Natural killer cell treated with Interleukin-12 subunit alpha and Interleukin-12 subunit beta and Interleukin-15 and Interleukin-18, amount 100 ng/mL, for 72 hours (primary cell): Measurements from ENCODE around the gene GNAI1. TPM values are rescaled to one million over a fixed set of nuclear protein-coding genes. Genes with fewer than 3 reads are reported as not detected.

Source experiments
- ATAC-seq, 2 donors: fragments of 150-1000 bp; cut with Tn5 transposase in 1 of 2; sonication (Bioruptor Pico), chemical (Tn5 transposase) in 1 of 2; 2 replicates each; pipeline ENCODE4 v1.10.0; 2021
- DNase-seq: peaks from one replicate; pipeline ENCODE4 v3.0.0; 2022; ENCODE audit warnings: low spot score
- H3K27ac Mint-ChIP-seq, 2 donors: 1 replicate in 1 of 2; 2 replicates in 1 of 2; pipeline ENCODE4 v1.8.0; 2022; ENCODE audit warnings: mixed read lengths in 2 of 2, mild to moderate bottlenecking in 1 of 2, moderate library complexity in 1 of 2
- H3K27me3 Mint-ChIP-seq, 2 donors: 1 replicate in 1 of 2; 2 replicates in 1 of 2; pipeline ENCODE4 v1.8.0; 2022; ENCODE audit warnings: mixed read lengths in 2 of 2
- H3K36me3 Mint-ChIP-seq: one replicate; pipeline ENCODE4 v1.8.0; 2022; ENCODE audit warnings: mixed read lengths
- H3K4me1 Mint-ChIP-seq, 2 donors: 1 replicate in 1 of 2; 2 replicates in 1 of 2; pipeline ENCODE4 v1.8.0; 2022; ENCODE audit warnings: low read depth in 2 of 2, mixed read lengths in 2 of 2, mild to moderate bottlenecking in 1 of 2
- H3K4me3 Mint-ChIP-seq: one replicate; pipeline ENCODE4 v1.8.0; 2022; ENCODE audit warnings: mixed read lengths
- H3K9me3 Mint-ChIP-seq: 2 replicates; pipeline ENCODE4 v1.8.0; 2022; ENCODE audit warnings: mixed read lengths
- total RNA-seq, 2 donors: library from RNA; stranded (reverse); gene quantifications; one replicate each; pipeline ENCODE4 v1.2.3, GENCODE V29; 2022

Gene GNAI1
- total RNA-seq, 2 donors from 2014 or later = 1.2 TPM; not detected in 1

DNA sequence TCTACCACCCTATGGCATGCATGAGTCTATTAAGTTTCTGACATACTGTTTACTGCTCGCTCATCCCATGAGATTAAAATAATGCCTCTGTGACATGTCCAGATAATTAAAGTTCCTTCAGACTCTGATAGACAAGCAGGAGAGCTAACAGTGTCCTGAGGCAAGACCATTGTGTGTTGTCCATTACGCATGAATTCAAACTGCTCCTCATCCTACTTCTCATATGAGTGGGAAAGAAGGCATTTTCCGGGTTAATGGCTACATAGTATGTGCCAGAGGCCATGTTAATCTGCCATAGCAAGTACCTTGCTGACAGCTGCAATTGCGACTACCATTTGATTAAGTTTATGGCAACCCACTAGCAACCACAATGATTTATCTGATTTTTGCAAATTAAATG is 113.3 kb downstream of the GNAI1 start:
- Mint-ChIP-seq H3K27me3 (no peaks in the 10 kb centered on the region), H3K4me3 (no peak overlapping the region), H3K36me3 (peaks cover 6% of the 10 kb centered on the region), H3K27ac (no peak overlapping the region), H3K4me1 (peaks cover 0 to 4% of the 10 kb centered on the region in 2 donors), H3K9me3 (peaks cover 11% of the 10 kb centered on the region)
- no peak for DNase-seq
- no peak for ATAC-seq

DNA sequence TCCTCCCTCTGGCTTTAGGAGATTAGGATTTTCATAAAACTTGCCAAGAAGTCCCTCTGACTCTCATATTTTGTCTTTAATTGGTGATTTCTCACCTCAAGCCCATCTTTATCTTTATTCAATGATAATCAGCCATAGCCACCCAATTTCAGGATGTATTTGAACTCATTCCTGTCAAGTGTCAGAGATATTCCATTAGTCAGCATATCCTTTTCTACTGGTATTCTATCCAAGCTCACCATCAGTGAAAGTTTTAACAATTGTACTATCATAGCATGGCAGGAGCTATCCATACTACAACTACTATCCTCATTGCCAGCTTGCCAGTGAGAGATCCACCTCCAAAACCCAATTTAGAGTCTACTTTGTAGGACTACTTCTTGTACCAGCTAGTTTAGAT is 114.6 kb downstream of the GNAI1 start:
- DNase-seq (no peak), ATAC-seq (no peak)
- Mint-ChIP-seq H3K4me3 (no peak overlapping the region), H3K27me3 (no peaks in the 10 kb centered on the region), H3K9me3 (peaks cover 11% of the 10 kb centered on the region), H3K4me1 (peaks cover 0 to 4% of the 10 kb centered on the region in 2 donors), H3K27ac (no peak overlapping the region), H3K36me3 (peaks cover 6% of the 10 kb centered on the region)

DNA sequence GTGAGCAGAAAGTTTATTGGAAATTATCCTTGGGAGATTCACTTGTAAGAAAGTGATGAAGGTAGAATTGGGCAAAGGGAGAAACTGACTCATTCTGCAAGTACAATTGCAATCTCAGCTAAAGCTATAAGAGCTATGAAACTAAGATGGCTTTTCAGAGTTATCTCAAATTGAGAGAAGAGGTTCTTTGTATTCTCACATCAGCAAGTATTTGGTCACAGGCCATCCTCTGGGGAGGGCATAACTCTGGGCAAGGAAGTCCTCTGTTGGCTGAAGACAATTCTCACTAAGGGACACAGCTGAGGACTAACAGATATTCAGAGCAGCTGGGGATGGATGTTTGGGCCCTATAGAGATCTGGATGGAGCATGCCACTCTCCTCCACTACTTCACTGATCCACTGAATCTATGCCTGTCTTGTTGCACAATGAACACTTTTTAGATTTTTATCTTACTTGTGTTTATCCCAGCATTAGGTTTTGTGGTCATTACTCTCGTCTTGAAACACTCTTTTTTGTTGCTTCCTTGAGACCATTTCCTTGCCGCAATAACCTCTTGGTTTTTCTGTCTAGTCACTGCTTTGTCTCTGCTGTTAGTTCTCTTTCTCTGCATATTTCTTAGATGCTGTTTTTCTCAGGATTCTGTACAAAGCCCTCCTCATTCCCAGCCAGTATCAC is 115.1 kb downstream of the GNAI1 start:
- H3K9me3 Mint-ChIP-seq = peaks cover 14% of the 10 kb centered on the region
- ATAC-seq (no peak), DNase-seq (no peak)
- H3K4me1 Mint-ChIP-seq = peaks cover 0 to 4% of the 10 kb centered on the region in 2 donors
- H3K4me3 Mint-ChIP-seq = no peak overlapping the region
- peaks cover 6% of the 10 kb centered on the region for H3K36me3 Mint-ChIP-seq
- H3K27ac Mint-ChIP-seq = no peak overlapping the region
- H3K27me3 Mint-ChIP-seq = no peaks in the 10 kb centered on the region

DNA sequence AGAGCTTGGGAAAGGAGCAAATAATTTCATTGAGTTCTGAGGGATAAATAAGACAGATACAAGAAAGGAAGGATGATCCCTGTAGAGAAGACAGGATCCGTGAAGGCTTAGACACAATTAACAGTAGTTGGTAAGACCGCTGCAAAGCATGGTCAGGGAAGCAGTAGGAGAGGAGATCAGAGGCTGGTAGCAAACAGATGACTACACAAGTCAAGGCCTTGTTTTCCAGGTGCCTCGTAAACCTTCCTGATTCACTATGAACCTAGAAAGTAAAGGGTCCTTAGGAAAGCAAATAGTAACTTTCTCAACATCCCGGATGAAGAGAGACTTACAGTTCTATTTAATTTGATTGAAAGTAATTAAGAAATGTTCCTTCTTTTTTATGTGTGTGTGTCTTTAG is 118.6 kb downstream of the GNAI1 start:
- Mint-ChIP-seq H3K4me1 (peaks cover 0 to 4% of the 10 kb centered on the region in 2 donors), H3K4me3 (no peak overlapping the region), H3K27me3 (no peaks in the 10 kb centered on the region), H3K27ac (no peak overlapping the region), H3K9me3 (peaks cover 13% of the 10 kb centered on the region), H3K36me3 (peaks cover 6% of the 10 kb centered on the region)
- DNase-seq (no peak), ATAC-seq (no peak)

DNA sequence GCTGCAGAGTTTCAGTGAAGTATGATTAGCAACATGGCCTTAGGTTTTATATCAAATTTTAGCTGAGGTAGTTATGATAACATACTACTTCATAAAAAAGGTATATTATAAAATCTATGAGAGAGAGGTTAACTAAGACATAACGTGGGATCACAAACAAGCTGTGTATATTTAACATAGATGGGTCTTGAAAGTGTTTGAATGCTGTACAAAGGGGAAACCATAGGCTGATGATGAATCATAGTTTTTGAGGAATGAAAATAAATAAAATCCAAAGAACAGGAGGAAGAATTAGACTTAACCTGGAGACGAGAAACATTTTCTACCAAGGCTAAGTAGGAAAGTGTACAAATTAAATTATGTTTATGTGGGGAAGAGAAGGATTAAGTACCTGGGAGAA is 119.0 kb downstream of the GNAI1 start:
- no peak for ATAC-seq
- no peaks in the 10 kb centered on the region for H3K27me3 Mint-ChIP-seq

DNA sequence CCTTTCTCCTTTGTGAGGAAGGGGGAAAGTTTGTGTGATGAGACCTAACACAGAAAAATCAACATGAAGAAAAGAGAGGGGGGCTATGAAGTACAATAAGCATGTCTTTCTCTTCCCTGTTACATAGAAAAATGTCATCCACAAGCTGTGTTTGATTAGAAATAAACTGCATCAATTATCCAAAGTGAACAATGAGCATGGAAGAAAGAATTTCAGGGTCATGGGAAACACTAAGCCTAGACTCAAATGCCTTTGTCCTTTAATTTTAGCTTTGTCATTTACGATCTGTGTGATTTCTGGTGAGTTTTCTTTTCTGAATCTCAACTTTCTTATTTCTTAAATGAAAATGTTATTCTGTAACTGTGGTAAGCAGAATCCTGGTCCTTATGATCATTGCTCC is 121.0 kb downstream of the GNAI1 start:
- H3K4me1 Mint-ChIP-seq = no peaks in the 10 kb centered on the region
- H3K36me3 Mint-ChIP-seq = peaks cover 3% of the 10 kb centered on the region
- no peak overlapping the region for H3K27ac Mint-ChIP-seq
- ATAC-seq (no peak), DNase-seq (no peak)
- no peaks in the 10 kb centered on the region for H3K27me3 Mint-ChIP-seq
- no peak overlapping the region for H3K4me3 Mint-ChIP-seq
- H3K9me3 Mint-ChIP-seq = peaks cover 7% of the 10 kb centered on the region

More for the DNA sequence above, 119.0 kb downstream of the GNAI1 start:
- no peak for DNase-seq
- Mint-ChIP-seq H3K27ac (no peak overlapping the region), H3K9me3 (peaks cover 13% of the 10 kb centered on the region), H3K4me1 (peaks cover 0 to 4% of the 10 kb centered on the region in 2 donors), H3K4me3 (no peak overlapping the region), H3K36me3 (peaks cover 6% of the 10 kb centered on the region)

DNA sequence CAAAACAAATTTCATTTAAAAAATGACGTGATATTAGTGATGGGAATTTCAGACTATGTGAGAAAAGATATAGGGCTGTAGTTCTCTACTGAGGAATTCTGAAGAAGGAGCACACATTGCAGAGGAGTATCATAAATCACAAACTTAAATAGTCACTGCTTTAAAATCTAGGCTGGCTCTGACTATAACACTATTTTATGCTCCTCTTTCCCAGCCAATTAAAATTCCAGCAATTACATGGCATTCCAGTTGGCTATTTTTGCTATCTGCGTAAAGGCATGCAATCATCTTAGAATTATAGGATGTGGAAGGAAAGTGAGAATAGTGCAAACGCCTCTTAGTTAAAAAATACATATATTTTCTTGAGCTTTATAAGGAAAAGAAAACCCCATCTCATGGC is 123.1 kb downstream of the GNAI1 start:
- DNase-seq = no peak
- no peaks in the 10 kb centered on the region for H3K4me1 Mint-ChIP-seq

DNA sequence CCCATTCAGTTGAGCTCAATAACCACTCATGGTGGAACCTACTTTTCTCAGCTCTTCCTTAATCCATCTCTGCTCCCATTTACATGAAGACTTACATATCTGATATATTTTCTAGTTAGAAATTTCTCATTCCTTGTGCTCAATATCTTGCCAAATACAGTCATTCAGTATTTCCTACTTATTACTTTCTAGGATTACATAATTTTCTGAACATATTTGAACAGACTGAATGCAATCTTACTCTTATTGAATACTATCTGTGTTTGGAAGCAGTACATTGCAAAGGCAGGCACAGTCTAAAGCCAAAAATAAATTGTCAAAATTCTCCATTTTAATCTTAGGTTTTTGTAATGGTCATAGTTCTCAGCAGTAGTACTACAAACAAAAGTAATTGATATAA is 126.0 kb downstream of the GNAI1 start:
- no peak for ATAC-seq
- H3K4me1 Mint-ChIP-seq = no peaks in the 10 kb centered on the region
- H3K4me3 Mint-ChIP-seq = no peak overlapping the region
- H3K9me3 Mint-ChIP-seq = peaks cover 5% of the 10 kb centered on the region
- H3K36me3 Mint-ChIP-seq = no peaks in the 10 kb centered on the region
- no peaks in the 10 kb centered on the region for H3K27me3 Mint-ChIP-seq
- H3K27ac Mint-ChIP-seq = no peak overlapping the region
- DNase-seq = no peak

More for the DNA sequence above, 123.1 kb downstream of the GNAI1 start:
- H3K9me3 Mint-ChIP-seq = peaks cover 8% of the 10 kb centered on the region
- H3K36me3 Mint-ChIP-seq = no peaks in the 10 kb centered on the region
- no peak overlapping the region for H3K4me3 Mint-ChIP-seq
- H3K27ac Mint-ChIP-seq = no peak overlapping the region
- no peak for ATAC-seq
- H3K27me3 Mint-ChIP-seq = no peaks in the 10 kb centered on the region

DNA sequence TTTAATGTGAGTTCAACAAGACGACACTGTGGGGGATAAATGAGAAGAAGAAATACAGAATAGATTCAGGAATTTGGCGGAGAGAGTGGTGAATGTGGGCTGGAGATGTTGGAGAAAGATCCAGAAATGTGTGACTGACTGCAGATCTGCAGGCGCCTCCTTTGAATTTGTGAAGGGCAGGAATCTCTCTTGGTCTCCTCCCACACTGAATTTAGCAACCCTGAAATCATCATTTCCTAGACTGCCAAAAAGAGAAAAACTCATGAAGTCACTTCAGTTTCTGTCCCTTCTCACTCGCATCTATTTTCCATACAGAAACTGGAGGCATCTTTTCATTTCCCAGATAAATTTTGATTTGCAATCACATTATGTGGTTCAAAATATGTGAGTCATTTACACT is 128.7 kb downstream of the GNAI1 start:
- peaks cover 3% of the 10 kb centered on the region for H3K9me3 Mint-ChIP-seq
- H3K27me3 Mint-ChIP-seq = no peaks in the 10 kb centered on the region
- no peak overlapping the region for H3K27ac Mint-ChIP-seq
- no peak for DNase-seq
- no peaks in the 10 kb centered on the region for H3K4me1 Mint-ChIP-seq
- H3K4me3 Mint-ChIP-seq = no peak overlapping the region
- ATAC-seq = no peak
- H3K36me3 Mint-ChIP-seq = no peaks in the 10 kb centered on the region

DNA sequence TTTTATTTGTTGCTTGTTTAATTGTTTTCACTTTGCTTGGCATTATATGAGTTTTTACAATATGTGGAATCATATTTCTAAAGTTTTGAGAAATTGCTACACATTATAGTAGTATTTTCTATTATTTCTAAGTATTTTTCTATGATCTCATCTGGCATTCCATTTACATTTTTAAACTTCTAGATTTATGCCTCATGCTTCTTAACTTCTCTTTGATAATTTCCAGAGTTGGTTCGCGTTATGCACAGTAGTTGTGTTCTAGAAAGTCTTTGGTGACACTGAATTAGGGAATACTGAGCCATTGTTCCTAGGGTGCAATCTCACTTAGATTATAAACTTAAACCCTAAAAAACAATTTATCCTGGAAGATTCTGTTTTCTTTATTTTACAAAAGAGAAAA is 129.2 kb downstream of the GNAI1 start:
- Mint-ChIP-seq H3K9me3 (peaks cover 3% of the 10 kb centered on the region), H3K27ac (no peak overlapping the region), H3K36me3 (no peaks in the 10 kb centered on the region), H3K4me1 (no peaks in the 10 kb centered on the region), H3K4me3 (no peak overlapping the region), H3K27me3 (no peaks in the 10 kb centered on the region)
- DNase-seq (no peak), ATAC-seq (no peak)

DNA sequence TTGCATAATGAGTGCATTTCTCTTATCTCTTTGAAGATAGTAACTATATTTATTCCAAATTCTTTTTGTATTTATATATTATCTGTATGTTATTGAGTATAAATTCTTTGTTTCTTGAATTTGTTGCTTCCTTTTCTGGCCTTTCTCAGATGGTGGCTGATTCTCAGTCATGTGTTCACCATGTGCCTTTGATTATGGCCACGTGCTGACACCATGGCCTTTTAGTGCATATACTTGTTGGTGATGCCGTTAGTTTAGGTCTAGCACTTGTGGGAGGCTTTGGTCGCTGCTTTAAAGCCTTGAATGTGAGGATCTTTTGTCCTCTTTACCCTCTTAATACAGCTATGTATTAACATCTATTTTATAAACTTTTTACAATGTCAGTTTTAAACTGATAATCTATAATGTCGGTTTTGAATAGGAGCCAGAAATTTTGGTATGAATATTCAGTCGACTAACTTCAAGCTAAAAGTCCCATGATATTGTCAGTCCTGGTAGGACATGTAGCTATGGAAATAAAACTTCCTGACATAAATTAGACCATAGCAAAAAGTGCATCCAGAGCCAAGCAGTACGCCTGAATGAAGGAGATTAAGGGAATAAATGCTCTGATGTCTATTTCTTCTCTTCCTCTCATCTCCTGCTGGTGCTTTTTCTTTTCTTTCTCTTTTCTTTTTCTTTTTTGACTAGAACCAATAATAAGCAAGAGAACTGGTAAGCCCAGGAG is 130.3 kb downstream of the GNAI1 start:
- Mint-ChIP-seq H3K4me1 (no peaks in the 10 kb centered on the region), H3K36me3 (no peaks in the 10 kb centered on the region), H3K27ac (no peak overlapping the region), H3K9me3 (peaks cover 3% of the 10 kb centered on the region), H3K27me3 (no peaks in the 10 kb centered on the region), H3K4me3 (no peak overlapping the region)
- DNase-seq (no peak), ATAC-seq (no peak)

DNA sequence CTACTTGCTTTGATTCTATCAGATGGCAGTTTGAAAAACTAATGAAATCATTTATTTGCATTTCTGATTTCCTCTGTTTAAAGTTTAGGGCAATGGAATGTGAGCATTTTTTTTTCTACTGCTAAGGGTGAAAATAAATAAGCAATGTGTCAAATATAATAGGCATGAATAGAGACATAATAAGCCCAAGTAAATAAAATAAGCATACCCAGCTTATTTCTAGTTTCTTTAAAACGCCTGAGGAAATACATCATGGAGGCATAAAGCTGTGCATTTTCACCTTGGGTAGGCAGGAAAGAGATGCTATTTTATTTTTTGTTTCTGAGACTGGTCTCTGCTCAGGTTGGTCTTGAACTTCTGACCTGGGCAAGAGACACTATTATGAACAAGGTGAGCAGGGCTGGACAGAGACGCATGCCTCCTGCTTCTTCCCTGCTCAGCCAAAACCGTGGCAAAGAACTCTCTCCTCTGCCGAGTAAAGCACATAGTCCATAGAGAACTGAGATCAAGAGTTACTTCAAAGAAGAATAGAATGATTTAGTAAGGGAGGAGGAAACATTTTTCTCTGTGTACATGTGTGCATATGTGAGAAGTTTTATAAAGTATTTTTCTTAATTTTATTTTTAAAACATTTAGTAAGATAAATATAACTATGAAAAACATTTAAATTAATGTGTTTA is 138.1 kb downstream of the GNAI1 start:
- Mint-ChIP-seq H3K4me1 (no peaks in the 10 kb centered on the region), H3K36me3 (no peaks in the 10 kb centered on the region), H3K9me3 (no peaks in the 10 kb centered on the region), H3K27me3 (no peaks in the 10 kb centered on the region), H3K4me3 (no peak overlapping the region), H3K27ac (no peak overlapping the region)
- ATAC-seq = no peak
- no peak for DNase-seq

DNA sequence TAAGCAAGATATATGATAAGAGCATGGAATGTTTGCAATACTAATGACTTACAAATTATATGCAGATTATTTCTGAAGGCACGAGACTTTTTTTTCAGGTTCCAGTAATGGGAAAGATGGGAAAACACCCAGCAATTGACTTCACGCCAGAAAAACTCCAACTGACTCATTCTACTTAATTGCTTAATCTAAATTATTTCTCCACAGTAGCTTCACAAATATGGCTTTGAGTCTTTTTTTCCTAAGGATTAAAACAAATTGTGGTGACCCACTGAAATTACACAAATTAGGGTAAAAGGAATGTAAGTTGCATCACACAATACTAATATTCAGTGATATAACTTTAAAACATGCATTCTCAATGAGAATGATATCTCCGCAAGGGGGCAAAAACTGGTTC is 138.7 kb downstream of the GNAI1 start:
- Mint-ChIP-seq H3K27me3 (no peaks in the 10 kb centered on the region), H3K9me3 (no peaks in the 10 kb centered on the region), H3K27ac (no peak overlapping the region), H3K4me3 (no peak overlapping the region), H3K4me1 (no peaks in the 10 kb centered on the region), H3K36me3 (no peaks in the 10 kb centered on the region)
- DNase-seq (no peak), ATAC-seq (no peak)

DNA sequence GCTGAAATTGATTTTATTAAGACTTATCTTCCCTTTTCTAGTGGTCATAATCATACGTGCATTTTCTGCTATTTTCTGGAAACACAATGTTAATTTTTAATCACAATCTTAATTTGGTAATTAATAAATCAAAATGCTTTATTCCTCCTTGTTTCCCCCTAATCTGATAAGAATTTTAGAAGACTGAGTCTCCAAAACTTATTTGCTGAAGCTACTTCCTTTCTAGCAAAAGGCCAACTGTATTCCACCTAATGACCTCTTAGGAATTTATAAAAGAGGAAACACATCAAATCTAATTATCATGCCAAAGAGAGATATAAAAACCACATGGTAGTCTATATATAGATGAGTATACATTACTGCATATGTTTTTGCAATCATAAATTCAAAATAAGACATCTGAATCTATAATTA is 140.6 kb downstream of the GNAI1 start:
- no peaks in the 10 kb centered on the region for H3K4me1 Mint-ChIP-seq
- ATAC-seq (no peak), DNase-seq (no peak)
- no peaks in the 10 kb centered on the region for H3K27me3 Mint-ChIP-seq
- no peaks in the 10 kb centered on the region for H3K9me3 Mint-ChIP-seq
- no peak overlapping the region for H3K4me3 Mint-ChIP-seq
- no peaks in the 10 kb centered on the region for H3K36me3 Mint-ChIP-seq
- H3K27ac Mint-ChIP-seq = no peak overlapping the region
